GM19099 (cell line): ENCODE results near the gene PGPEP1.

Source experiments
- POLR2A ChIP-seq: IDR thresholded peaks from 3 replicates; pipeline ENCODE4 v1.6.1; 2011; ENCODE audit warnings: low read depth; ENCODE audit not compliant: insufficient read length; ENCODE audit errors: extremely low read depth

The PGPEP1 gene

GRCh38 chr19:18391509-18392075, 51.2 kb downstream of the PGPEP1 start:
- no peak for TF ChIP-seq POLR2A

DNA sequence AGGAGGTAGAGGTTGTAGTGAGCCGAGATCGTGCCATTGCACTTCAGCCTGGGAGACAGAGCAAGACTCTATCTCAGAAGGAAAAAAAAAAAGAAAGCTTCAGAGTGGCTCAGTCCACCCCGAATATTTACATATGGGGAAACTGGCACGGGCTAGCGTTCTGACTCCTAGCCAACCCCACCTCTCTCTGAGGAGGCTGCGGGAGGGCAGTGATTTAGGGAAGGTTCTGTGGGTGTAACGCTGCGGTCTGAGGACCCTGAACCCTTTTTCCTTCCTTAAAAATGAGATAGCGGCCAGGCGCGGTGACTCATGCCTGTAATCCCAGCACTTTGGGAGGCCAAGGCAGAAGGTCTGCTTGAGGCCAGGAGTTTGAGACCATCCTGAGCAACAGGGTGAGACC, 52.0 kb downstream of the PGPEP1 start:
- TF ChIP-seq POLR2A: no peak

DNA sequence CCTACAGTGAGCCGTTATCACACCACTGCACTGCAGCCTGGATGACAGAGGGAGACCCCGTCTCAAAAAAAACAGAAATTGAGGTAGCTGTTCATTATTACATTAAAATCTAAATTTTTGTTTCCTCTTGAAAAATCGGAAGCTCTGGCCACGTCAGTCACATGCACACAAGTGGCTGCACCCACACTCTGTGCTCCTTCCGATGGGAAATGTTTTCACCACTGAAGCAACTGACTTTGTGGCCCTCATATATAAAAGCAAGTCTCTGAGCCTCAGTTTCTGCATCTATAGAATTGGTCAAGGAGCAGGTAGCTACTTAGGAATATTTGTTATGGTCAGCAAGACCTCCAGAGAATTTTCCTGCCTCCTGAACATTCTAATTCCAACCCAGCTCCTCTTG, 52.5 kb downstream of the PGPEP1 start:
- no peak for TF ChIP-seq POLR2A

DNA sequence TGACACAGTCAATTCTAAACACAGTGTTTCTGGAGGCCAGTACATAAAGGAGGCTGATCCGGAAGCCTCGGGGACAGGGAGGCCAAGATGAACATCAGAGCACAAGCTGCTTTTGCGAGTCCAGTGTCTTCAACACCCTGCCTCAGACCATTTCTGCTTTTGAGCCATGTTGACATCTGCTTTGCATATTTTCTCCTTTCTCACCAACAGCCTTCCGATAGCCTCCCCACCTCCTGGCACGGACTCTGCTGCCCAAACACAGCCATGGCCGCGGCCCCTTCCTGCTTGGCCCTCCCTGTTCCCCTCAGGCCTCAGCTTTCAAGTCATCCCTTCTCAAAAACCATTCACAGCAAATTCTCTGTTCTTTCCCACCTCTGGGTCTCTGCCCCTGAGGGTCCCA, 53.4 kb downstream of the PGPEP1 start:
- TF ChIP-seq POLR2A: no peak

DNA sequence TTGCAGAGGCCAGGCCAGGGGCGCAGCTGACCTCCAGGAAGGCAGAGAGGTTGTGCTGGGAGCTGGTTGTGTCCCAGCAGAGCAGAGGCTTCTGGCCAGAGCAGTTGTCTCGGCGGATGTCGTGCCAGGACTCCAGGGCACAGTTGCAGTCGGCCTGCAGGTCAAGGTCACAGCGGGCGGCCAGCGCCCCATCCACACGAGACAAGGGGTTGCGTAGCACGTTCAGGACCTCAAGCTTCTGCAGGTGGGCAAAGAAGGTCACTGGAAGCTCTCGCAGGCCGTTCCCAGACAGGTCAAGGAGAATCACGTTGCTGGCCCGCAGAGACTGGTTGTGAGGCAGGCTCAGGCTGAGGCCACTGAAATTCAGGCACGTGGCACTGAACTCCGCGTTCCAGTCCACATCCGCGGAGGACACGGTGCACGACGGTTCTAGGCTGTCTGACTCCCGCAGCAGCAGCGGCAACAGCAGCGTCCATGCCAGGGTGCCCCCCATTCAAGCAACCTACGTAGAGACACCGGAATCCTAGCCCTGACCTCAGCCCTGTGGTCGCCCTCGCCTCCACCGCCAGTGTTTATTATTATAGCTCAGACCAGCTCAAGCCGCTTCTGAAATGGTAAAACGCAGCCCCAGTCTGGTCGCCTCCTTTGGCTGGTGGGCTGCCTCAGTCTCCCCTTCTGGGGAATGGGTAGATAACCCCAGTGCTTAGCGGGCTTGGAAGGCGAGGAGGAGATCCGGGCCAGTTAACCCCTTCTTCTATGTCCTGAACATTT, 56.3 kb downstream of the PGPEP1 start:
- TF ChIP-seq POLR2A: no peak

GRCh38 chr19:18397242-18398202, 57.1 kb downstream of the PGPEP1 start, which contains the start of gene LRRC25:
Gene LRRC25, minus strand, starts transcription at chr19:18397622. Its CDS starts 659 bp downstream, at chr19:18396963.
- TF ChIP-seq POLR2A: no peak

DNA sequence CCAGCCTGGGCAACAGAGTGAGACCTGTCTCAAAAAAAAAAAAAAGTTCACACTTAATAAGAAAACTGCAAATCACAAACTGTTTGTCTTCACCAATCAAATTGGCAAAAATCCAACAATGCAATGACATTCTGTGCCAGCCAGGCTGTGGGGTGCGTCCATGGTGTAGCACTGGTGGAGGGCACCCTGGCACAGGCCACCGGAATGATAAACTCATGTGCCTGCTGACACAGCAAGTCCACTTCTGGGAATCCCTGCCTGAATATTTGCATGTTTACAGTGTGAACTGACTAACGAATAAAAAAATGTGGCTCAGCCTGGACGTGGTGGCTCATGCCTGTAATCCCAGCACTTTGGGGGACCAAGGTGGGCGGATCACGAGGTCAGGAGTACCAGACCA, 58.6 kb downstream of the PGPEP1 start:
- no peak for TF ChIP-seq POLR2A

DNA sequence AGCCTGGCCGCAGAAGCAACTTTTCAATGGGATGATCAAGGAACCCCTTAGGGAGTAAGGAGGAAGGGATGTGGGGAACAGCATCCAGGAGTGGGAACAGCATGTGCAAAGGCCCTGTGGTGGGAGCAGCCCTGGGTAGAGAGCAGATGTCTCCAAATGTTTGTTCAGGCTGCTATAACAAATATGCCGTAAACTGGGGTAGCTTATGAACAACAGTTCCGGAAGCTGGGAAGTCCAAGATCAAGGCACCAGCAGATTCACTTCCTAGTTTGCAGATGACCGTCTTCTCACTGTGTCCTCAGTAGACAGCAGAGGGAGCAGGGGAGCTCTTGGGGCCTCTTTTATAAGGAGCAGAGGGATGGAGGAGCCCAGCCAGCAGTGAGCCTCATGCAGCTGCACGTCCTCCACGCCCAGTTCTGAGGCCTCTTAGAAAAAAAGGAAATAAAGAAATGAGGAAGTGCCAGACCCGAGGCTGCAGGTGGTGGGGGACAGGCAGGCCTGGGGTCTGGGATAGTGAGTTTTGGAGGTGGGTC, 61.2 kb downstream of the PGPEP1 start:
- no peak for TF ChIP-seq POLR2A

GRCh38 chr19:18406749-18407148, 66.4 kb downstream of the PGPEP1 start:
- no peak for TF ChIP-seq POLR2A

DNA sequence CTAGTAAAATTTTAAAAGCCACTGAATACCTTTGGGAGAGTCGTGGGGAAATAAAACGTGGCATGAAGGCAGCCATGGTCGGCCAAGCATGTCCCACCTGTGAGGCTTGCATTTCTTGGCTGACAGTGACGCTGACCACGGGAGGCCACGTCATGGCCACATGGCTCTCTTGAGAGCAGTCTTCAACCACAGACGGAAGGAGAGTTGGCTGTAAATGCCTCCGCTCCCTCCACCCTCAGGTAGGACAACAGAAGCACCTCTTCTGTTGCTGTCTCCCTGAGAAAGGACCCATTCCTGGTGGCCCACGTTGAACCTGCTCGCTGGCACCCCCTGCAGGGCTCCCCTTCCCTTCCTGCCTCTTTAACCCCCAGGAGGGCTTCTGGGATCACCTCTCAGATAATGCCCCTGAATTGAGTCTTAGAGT, 67.7 kb downstream of the PGPEP1 start:
- no peak for TF ChIP-seq POLR2A

DNA sequence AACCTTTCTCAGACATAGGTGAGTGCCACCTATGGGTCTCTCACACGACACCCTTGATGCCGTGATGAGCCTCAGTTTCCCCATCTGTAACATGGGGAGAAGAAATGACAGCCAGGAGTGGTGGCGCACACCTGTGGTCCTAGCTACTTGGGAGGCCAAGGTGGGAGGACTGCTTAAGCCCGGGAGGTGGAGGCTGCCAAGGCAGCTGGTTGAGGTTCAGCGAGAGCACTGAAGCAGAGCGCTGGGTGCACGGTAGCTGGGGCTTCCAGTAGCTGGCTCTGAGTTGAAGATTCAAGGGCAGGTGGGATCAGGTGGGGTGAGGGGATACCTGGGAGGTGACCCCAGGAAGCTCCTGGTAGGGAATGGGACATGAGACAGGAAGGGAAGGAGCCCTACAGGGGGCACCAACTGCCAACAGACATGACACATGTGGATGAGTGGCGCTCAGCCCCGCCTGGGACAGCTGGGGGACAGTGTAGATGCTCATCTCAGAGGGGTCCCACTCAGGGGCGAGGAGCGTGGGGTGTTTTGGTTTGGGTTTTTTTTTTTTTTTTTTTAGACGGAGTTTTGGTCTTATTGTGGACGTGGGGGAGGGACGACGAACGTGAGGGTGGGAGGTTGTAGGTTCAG, 72.3 kb downstream of the PGPEP1 start:
- no peak for TF ChIP-seq POLR2A

DNA sequence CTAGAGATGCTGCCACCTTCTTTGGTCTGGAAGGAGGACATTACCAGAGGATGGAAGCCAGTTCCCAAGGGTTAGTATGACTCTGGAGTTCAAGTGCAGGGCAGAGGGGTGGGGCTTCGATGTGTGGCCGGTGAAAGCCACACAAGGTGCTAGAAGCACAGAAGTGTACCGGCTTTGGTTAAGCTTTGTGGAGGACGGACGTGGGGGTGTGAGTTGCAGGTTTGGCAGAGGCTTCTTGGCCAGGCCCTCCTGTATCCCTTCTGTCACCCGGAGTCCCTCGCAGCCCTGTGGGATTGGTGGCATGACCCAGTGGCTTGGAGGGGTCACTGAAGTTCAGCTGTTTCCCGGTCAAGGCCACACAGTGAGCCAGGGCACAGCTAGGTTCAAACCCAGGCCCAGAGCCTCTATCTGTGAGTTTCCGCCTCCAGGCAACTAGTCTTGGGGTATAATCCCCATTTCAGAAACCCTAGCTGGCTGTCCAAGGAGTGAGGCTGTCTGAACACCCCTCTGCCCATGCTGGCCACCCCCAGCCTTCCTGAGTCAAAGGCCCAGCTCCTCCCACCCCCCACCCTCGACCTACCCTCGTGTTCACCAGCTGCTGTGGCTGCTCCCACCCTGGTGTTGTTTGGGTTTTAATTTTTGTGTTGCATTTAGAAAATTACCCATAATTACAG, 74.2 kb downstream of the PGPEP1 start:
- TF ChIP-seq POLR2A: no peak

DNA sequence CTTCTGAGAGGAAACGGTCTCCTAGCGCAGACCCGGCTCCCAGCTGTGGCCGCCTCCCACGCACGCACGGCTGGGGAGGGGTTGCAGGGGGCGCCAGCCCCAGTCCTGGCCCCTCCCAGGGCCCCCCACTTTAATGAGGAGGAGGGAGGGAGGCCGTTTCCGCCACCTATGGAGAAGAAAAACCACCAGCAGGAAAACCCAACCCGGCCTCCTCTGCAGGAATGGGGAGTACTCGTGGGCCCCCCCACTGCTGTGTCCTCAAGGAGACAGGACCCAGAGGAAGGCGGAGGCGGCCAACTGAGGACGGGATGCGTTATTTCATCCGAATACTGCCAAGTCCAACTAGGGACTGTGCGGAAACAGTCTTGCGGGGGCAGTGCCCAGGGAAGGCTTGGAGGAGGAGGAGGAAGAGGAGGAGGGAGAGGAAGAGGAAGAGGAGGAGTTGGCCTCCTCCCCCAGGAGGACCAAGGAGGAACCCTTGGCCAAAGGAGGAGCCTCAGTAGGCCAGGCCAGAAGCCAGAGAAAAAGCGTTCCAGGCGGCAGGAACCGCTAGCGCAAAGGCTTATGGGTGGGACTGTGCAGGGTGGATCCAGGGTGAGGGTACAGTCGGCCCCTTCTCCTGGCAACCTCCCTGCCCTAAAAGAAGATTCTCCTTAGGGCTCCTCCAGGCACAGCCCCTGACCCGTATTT, 74.9 kb downstream of the PGPEP1 start:
- TF ChIP-seq POLR2A: peak; percentile 31
